BLaER1 treated with 17β-estradiol and CSF1 and Interleukin-3, amounts not matched to agents 10 nM and 100 nM (cell line): ENCODE measurements around the gene PPP1R3G.

Experiments used
- H3K27ac ChIP-seq, 11 experiments: shearing (Covaris generic); formaldehyde crosslinking; 2 replicates each; pipeline ENCODE4 v1.8.1; 2022
- H3K27me3 ChIP-seq, 11 experiments: shearing (Covaris generic); formaldehyde crosslinking; 2 replicates each; pipeline ENCODE4 v1.8.1; 2022
- H3K36me3 ChIP-seq, 11 experiments: shearing (Covaris generic); formaldehyde crosslinking; 2 replicates each; pipeline ENCODE4 v1.8.1; 2022
- H3K4me1 ChIP-seq, 10 experiments: shearing (Covaris generic); formaldehyde crosslinking; 2 replicates each; pipeline ENCODE4 v1.8.1; 2022
- H3K4me2 ChIP-seq, 11 experiments: shearing (Covaris generic); formaldehyde crosslinking; 2 replicates each; pipeline ENCODE4 v1.8.1; 2022
- H3K4me3 ChIP-seq, 10 experiments: shearing (Covaris generic); formaldehyde crosslinking; 2 replicates each; pipeline ENCODE4 v1.8.1; 2022
- H3K9ac ChIP-seq, 11 experiments: shearing (Covaris generic); formaldehyde crosslinking; 2 replicates each; pipeline ENCODE4 v1.8.1; 2022
- H3K9me3 ChIP-seq, 11 experiments: shearing (Covaris generic); formaldehyde crosslinking; replicated peaks in 1 of 11; 2 replicates each; pipeline ENCODE4 v1.8.1; 2022
- H4K20me1 ChIP-seq, 11 experiments: shearing (Covaris generic); formaldehyde crosslinking; 2 replicates each; pipeline ENCODE4 v1.8.1; 2022
- Cebpa-rat ChIP-seq, 11 experiments: shearing (Covaris generic); IDR thresholded peaks; 2 replicates each; pipeline ENCODE4 v1.8.1; 2022

Gene PPP1R3G

DNA sequence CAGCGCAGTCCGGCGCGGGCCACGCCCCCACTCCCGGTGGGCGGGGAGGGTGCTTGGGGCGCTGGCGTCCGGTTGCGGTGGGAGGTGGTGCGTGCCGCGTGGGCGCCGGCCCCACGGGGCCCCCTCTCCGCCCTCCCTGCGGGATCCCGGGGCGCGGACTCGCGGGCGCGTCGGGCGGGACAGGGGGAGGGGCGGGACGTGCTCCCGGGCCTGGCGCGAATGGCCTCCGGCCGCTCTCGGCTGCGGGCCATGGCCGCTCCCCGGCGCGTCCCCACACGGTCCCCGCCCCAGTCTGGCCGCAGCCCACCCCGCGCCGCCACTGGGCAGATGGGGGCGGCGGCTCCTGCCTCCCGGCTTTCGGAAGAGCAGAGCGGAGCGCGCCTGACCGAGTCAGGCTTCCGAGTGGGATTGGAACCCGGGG is 771 bp upstream of the PPP1R3G start:
- peaks cover 10 to 25% (median 21%) of the 10 kb centered on the region in 10 experiments; a peak in 19 of 20 replicates for H3K4me1 ChIP-seq
- H3K36me3 ChIP-seq = no peaks in the 10 kb centered on the region
- peak overlapping the region; percentile 47 to 91 (median 74); a peak in 21 of 22 replicates for H3K9ac ChIP-seq
- peaks cover 0 to 25% (median 11%) of the 10 kb centered on the region in 11 experiments; a peak in 15 of 22 replicates for H4K20me1 ChIP-seq
- H3K4me3 ChIP-seq = peak overlapping the region; percentile 66 to 79 (median 70)
- H3K9me3 ChIP-seq = peaks cover 0 to 8% (median 0%) of the 10 kb centered on the region in 11 experiments; a peak in 3 of 22 replicates
- H3K27ac ChIP-seq = peak overlapping the region in 6 of 11 experiments; percentile 18 to 87 (median 76); a peak in 12 of 22 replicates
- peaks cover 36 to 77% (median 66%) of the 10 kb centered on the region in 11 experiments for H3K27me3 ChIP-seq
- peak overlapping the region; percentile 88 to 99 (median 99) for H3K4me2 ChIP-seq
- no peak for TF ChIP-seq Cebpa-rat (IDR thresholded peaks at IDR 0.05)

DNA sequence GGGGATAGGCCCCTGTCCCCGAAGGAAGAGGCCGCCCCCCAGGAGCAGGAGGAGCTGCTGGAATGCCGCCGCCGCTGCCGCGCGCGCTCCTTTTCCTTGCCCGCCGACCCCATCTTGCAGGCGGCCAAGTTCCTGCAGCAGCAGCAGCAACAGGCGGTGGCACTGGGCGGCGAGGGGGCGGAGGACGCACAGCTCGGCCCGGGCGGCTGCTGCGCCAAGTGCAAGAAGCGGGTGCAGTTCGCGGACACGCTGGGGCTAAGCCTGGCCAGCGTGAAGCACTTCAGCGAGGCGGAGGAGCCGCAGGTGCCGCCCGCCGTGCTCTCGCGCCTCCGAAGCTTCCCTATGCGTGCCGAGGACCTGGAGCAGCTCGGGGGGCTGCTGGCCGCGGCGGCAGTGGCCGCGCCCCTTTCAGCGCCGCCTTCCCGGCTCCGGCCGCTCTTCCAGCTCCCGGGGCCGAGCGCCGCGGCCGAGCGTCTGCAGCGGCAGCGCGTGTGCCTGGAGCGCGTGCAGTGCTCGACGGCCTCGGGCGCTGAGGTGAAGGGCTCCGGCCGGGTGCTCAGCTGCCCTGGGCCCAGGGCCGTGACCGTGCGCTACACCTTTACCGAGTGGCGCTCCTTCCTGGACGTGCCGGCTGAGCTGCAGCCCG is 630 bp downstream of the PPP1R3G start:
- Histone ChIP-seq H3K9ac (peak overlapping the region; percentile 47 to 91 (median 74)), H3K36me3 (no peaks in the 10 kb centered on the region), H3K27me3 (peaks cover 36 to 77% (median 66%) of the 10 kb centered on the region in 11 experiments), H3K27ac (peak overlapping the region in 4 of 11 experiments; percentile 20 to 87 (median 82); a peak in 9 of 22 replicates), H3K4me2 (peak overlapping the region; percentile 88 to 99 (median 99)), H4K20me1 (peaks cover 0 to 25% (median 11%) of the 10 kb centered on the region in 11 experiments; a peak in 15 of 22 replicates), H3K4me3 (peak overlapping the region; percentile 66 to 79 (median 70)), H3K4me1 (peaks cover 22 to 38% (median 33%) of the 10 kb centered on the region in 10 experiments), H3K9me3 (peaks cover 0 to 8% (median 0%) of the 10 kb centered on the region in 11 experiments; a peak in 2 of 22 replicates)
- TF ChIP-seq Cebpa-rat (IDR thresholded peaks at IDR 0.05) = no peak

DNA sequence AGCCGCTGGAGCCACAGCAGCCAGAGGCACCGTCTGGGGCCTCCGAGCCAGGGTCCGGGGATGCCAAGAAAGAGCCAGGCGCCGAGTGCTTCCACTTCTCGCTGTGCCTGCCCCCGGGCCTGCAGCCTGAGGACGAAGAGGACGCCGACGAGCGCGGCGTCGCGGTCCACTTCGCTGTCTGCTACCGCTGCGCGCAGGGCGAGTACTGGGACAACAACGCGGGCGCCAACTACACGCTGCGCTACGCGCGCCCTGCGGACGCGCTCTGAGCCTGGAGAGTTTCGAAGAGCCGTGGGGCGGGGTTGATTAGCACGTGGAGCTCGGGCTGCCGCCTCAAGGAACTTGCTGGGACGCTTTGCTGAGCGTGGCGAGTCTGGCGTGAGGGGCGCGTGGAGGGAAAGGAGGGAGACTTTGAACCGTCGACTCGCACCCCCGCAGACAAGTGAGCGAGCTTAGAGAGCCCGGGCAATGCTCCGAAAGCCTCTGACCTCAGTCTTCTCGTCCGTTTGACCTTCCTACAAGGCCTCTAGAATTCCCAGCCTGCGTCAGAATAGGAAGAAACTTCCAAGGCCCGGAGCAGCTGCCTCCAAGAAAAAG is 1.3 kb downstream of the PPP1R3G start:
- H3K4me3 ChIP-seq = peak overlapping the region; percentile 66 to 79 (median 70); a peak in 17 of 20 replicates
- no peaks in the 10 kb centered on the region for H3K36me3 ChIP-seq
- H3K4me2 ChIP-seq = peak overlapping the region; percentile 88 to 99 (median 99); a peak in 20 of 22 replicates
- peaks cover 0 to 8% (median 0%) of the 10 kb centered on the region in 11 experiments; a peak in 2 of 22 replicates for H3K9me3 ChIP-seq
- no peak overlapping the region for H3K27ac ChIP-seq
- no peak for TF ChIP-seq Cebpa-rat (IDR thresholded peaks at IDR 0.05)
- H3K4me1 ChIP-seq = peaks cover 28 to 44% (median 36%) of the 10 kb centered on the region in 10 experiments
- peaks cover 0 to 25% (median 11%) of the 10 kb centered on the region in 11 experiments; a peak in 15 of 22 replicates for H4K20me1 ChIP-seq
- H3K27me3 ChIP-seq = peaks cover 36 to 76% (median 66%) of the 10 kb centered on the region in 11 experiments
- H3K9ac ChIP-seq = peak overlapping the region in 1 of 11 experiments; percentile 90; a peak in 1 of 22 replicates

DNA sequence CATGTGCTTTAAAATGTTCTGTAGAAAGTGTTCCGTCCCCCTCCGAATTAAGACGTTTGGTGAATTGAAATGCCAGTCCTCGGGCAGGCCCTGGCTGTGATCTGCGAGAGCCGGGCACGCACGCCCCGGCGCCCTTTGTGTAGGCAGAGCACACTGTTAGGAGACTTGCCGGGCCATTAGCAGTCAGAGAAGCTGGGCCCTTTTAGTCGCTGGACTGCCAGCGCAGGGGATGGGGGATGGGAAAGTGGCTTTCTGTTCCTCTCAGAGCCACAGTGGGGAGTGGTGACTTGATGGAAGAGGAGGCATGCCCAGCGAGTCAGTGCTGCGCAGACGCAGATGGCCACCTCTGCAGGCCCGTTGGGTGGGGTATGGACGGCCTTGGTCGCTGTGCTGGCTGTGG is 2.2 kb downstream of the PPP1R3G start:
- no peak for TF ChIP-seq Cebpa-rat (IDR thresholded peaks at IDR 0.05)
- H3K36me3 ChIP-seq = no peaks in the 10 kb centered on the region
- peaks cover 30 to 49% (median 38%) of the 10 kb centered on the region in 10 experiments for H3K4me1 ChIP-seq

DNA sequence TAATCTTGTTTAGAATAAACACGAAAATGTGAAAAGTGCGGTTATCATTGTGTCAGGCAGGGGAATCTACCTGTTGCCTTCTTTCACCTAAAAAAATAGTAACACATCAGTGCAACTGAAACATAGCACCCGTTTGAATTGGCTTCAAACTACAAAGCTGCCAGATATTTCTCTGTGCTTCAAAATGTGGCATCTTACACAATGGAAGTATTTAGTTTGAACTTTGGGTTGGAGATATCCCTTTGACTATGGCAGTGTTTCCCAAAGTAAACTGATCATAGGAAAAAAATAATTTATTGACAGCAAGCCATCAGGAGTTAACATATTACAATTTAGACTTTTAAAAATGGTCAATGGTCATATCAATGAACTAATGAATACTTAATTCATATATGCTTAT is 3.6 kb downstream of the PPP1R3G start:
- H3K36me3 ChIP-seq = no peaks in the 10 kb centered on the region
- TF ChIP-seq Cebpa-rat (IDR thresholded peaks at IDR 0.05) = no peak
- peaks cover 0 to 25% (median 11%) of the 10 kb centered on the region in 11 experiments; a peak in 15 of 22 replicates for H4K20me1 ChIP-seq
- H3K4me1 ChIP-seq = peaks cover 30 to 49% (median 38%) of the 10 kb centered on the region in 10 experiments
- no peak overlapping the region for H3K4me2 ChIP-seq
- H3K27me3 ChIP-seq = peaks cover 33 to 52% (median 49%) of the 10 kb centered on the region in 11 experiments
- no peak overlapping the region for H3K9ac ChIP-seq
- H3K27ac ChIP-seq = no peak overlapping the region
- no peak overlapping the region for H3K4me3 ChIP-seq
- peaks cover 0 to 8% (median 0%) of the 10 kb centered on the region in 11 experiments; a peak in 2 of 22 replicates for H3K9me3 ChIP-seq

More for the DNA sequence above, 2.2 kb downstream of the PPP1R3G start:
- H3K4me2 ChIP-seq = peak overlapping the region in 4 of 11 experiments; percentile 31 to 59 (median 52); a peak in 8 of 22 replicates
- H3K9me3 ChIP-seq = peaks cover 0 to 8% (median 0%) of the 10 kb centered on the region in 11 experiments; a peak in 2 of 22 replicates
- no peak overlapping the region for H3K27ac ChIP-seq
- H4K20me1 ChIP-seq = peaks cover 0 to 25% (median 11%) of the 10 kb centered on the region in 11 experiments; a peak in 15 of 22 replicates
- H3K9ac ChIP-seq = no peak overlapping the region
- H3K4me3 ChIP-seq = no peak overlapping the region
- H3K27me3 ChIP-seq = peaks cover 36 to 66% (median 63%) of the 10 kb centered on the region in 11 experiments

DNA sequence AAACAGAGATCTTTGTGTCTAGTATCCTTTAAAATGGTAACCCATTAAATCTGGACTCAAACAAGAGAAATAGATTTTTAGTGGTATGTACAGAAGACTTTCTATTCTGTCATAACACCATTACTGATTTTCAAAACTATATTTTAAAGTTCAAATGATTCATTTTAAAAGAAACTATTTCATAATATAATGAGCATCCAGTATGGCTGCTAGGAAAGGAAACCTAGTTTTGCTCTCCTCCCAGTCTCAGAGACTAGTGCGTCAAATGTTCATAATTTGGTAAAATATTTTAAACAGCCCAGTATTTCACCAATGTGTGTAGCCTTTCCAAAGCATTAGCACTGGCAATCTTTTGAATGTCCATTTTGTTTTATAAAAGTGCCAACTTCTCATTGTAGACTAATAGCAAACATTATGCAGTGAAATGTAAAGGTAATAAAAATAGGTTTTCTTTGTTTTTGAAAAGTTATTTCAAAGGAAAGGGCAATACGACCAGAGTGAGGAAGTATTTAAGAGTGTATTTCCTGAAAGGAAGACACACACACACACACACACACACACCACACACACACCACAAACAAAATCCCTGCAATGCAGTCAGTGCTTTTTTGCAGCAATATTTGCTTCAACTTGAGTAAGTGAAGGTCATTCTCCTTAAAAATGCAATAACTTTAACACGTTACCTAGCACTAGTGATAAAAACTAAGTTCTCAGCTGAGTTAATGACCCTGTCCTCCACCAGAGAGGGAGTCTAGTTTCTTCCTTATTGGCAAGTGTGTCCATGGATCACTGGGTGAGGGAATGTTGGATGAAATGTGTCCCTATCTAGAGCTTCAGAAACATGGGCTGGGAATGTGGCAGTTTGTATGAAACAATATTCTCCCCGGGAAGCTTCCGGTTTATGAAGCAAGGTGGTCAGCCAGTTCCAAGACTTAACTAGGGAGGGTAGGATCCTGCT is 4.6 kb downstream of the PPP1R3G start:
- Histone ChIP-seq H3K9ac (no peak overlapping the region), H3K4me3 (no peak overlapping the region)

DNA sequence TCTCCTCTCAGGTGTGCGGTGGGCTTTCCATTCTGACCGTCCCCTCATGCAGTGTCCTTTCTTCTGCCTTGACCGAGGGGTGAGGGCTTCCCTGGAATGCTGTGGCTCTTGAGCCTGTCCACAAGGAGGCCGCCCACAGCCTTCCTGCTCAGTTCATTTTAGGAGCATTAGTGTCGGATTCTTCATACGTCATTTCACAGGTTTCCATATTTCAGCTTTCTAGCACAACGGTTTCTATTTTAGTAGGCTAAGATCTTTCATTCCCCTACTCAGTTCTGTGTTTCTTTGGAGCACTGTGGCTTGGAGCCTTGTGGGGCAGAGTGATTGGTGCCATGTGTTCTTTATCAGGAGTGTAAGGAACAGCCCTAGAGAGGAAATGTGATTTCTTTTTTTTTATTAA is 5.5 kb downstream of the PPP1R3G start:
- H3K4me2 ChIP-seq = peak overlapping the region in 10 of 11 experiments; percentile 17 to 68 (median 55); a peak in 18 of 22 replicates
- H3K9ac ChIP-seq = no peak overlapping the region
- no peak overlapping the region for H3K27ac ChIP-seq
- H3K4me1 ChIP-seq = peaks cover 23 to 36% (median 31%) of the 10 kb centered on the region in 10 experiments
- no peak for TF ChIP-seq Cebpa-rat (IDR thresholded peaks at IDR 0.05)
- H3K36me3 ChIP-seq = no peaks in the 10 kb centered on the region
- H3K4me3 ChIP-seq = no peak overlapping the region
- peaks cover 0 to 8% (median 0%) of the 10 kb centered on the region in 11 experiments; a peak in 2 of 22 replicates for H3K9me3 ChIP-seq
- H4K20me1 ChIP-seq = peaks cover 0 to 14% (median 11%) of the 10 kb centered on the region in 11 experiments; a peak in 15 of 22 replicates
- H3K27me3 ChIP-seq = peaks cover 22 to 33% (median 31%) of the 10 kb centered on the region in 11 experiments

More for the DNA sequence above, 4.6 kb downstream of the PPP1R3G start:
- H3K36me3 ChIP-seq = no peaks in the 10 kb centered on the region
- peaks cover 27 to 42% (median 39%) of the 10 kb centered on the region in 11 experiments for H3K27me3 ChIP-seq
- peaks cover 28 to 41% (median 33%) of the 10 kb centered on the region in 10 experiments for H3K4me1 ChIP-seq
- H3K27ac ChIP-seq = no peak overlapping the region
- peak overlapping the region; percentile 17 to 68 (median 53) for H3K4me2 ChIP-seq
- peaks cover 0 to 23% (median 11%) of the 10 kb centered on the region in 11 experiments; a peak in 15 of 22 replicates for H4K20me1 ChIP-seq
- peaks cover 0 to 8% (median 0%) of the 10 kb centered on the region in 11 experiments; a peak in 2 of 22 replicates for H3K9me3 ChIP-seq
- TF ChIP-seq Cebpa-rat (IDR thresholded peaks at IDR 0.05) = no peak
